ENCODE results near the gene CRIM1. TPM values are rescaled to one million over a fixed set of nuclear protein-coding genes. Genes with fewer than 3 reads are reported as not detected.

Gene CRIM1
- total RNA-seq, 1 donor from 2014 or later, result 21.7 TPM

DNA sequence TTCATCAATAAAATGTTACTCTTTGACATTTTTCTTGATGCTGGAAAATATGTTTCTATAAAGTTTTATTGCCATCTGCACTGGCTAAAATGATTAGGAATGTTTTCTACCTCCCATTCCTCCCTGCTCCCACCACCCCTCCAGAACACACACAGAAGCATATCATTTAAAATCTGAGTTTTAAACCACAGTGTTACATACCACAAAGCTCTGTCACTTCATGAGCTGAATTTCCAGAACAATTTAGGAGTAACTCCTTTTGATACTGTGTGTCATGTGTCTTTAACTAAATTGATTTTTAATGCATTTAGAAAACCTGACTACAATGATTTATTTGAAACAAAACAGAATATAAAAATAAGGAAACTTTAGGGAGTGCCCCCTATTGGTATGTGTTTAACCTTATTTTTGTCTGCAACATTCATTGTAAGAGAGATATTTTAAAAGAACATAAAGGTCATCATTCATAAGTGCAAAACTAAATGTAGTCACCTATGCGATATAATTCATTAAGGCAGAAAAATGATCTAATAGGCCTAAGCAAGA lies 190.4 kb downstream of the CRIM1 start:
- intact Hi-C loops (cut with DNase I), result no loop called here
- DNase-seq (ENCODE audit: missing footprints), result no peak
- ATAC-seq, result no peak

DNA sequence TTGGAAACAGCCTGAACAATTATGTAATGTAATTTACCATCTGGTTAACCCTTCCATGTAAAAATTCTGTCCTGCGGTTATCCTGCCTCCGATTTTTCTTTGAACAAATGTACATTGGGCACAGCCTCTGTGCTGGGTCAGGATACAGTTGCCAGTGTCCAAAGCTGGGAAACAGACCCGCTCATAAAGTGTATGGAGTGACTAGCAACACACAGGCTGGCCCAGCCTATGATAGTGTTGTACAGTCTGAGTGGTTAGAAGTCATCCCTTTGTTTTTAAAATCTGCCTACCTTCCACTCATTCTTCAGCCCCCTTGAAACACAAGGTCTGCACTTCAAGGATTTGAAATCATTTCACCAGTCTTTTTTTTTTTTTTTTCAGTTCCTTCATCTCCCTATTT lies 192.3 kb downstream of the CRIM1 start:
- intact Hi-C loops (cut with DNase I), result no loop called here
- DNase-seq (ENCODE audit: missing footprints), result no peak
- no peak for ATAC-seq

DNA sequence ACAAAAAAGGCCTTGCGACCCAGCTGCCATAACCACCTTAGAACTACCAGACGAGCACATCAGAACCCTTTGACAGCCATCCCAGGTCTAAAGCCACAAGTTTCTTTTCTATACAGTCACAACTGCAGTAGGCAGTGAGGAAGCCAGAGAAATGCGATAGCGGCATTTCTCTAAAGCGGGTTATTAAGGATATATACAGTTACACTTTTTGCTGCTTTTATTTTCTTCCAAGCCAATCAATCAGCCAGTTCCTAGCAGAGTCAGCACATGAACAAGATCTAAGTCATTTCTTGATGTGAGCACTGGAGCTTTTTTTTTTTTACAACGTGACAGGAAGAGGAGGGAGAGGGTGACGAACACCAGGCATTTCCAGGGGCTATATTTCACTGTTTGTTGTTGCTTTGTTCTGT lies 193.6 kb downstream of the CRIM1 start:
- DNase-seq (ENCODE audit: missing footprints), result no peak
- no peak for ATAC-seq
- intact Hi-C loops (cut with DNase I), result no loop called here

DNA sequence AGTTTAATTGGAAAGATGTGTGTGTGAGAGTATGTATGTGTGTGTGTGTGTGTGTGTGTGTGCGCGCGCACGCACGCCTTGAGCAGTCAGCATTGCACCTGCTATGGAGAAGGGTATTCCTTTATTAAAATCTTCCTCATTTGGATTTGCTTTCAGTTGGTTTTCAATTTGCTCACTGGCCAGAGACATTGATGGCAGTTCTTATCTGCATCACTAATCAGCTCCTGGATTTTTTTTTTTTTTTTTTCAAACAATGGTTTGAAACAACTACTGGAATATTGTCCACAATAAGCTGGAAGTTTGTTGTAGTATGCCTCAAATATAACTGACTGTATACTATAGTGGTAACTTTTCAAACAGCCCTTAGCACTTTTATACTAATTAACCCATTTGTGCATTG lies 194.4 kb downstream of the CRIM1 start:
- intact Hi-C loops (cut with DNase I), result no loop called here
- DNase-seq (ENCODE audit: missing footprints), result no peak
- no peak for ATAC-seq

DNA sequence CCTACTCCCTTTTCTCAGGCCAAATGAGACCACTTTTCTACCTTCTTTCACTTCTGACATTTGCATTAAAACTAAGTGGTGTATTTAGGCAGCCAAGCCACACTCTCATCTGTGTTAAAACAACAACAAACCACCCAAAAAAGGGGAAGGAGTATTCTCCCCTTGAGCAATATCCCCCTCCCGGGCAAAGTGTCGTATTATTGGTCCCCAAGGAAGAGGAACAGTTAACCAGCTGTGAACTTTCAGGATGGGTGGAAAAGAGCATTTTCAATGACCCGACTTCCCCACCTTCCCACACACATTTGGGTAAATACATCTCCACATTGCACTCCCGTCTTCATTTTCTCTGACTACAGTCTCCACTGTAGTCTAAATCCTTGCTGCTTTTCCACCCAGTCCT lies 198.1 kb downstream of the CRIM1 start:
- DNase-seq (ENCODE audit: missing footprints), result no peak
- intact Hi-C loops (cut with DNase I), result no loop called here
- no peak for ATAC-seq

DNA sequence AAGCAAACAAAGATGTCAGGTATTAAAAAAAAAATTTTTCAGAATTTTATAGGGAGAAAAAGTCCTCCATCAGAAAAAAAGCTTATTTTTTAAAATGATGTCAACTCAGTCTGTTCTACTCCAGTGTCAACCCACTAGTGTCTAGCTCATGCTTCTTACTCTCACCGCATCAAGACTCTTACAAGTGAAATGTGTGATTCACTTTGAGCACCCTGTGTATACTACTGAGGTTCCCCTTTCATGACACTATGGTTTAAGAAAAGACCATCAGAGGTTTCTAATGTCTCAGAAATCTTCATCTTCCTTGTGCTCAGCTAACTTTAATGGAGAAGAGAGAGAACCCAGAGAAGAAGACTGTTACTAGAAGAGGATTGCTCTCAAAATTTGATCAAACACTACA lies 199.0 kb downstream of the CRIM1 start:
- ATAC-seq, result no peak
- intact Hi-C loops (cut with DNase I), result no loop called here

DNA sequence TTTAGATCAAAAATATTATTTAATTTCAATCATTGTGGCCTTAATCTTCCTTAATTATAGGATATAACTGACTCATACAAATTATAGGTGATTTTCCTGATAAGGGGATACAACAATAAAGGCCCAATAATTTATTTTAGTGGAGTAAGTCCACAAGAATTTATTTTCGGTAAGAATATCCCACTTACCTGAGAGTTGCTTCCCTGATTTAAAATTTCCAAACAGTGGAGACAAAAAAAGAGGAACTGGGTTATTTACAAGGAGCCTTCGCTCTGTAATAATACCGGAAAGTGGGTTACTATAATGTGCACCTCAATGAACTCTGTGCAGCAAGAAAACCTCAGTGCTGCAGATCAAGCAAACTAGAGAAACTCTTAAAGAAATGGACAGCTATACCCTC lies 200.2 kb downstream of the CRIM1 start:
- DNase-seq (ENCODE audit: missing footprints) (no peak), ATAC-seq (no peak)
- intact Hi-C loops (cut with DNase I), result no loop called here

More for the DNA sequence above, 199.0 kb downstream of the CRIM1 start:
- DNase-seq (ENCODE audit: missing footprints), result no peak

DNA sequence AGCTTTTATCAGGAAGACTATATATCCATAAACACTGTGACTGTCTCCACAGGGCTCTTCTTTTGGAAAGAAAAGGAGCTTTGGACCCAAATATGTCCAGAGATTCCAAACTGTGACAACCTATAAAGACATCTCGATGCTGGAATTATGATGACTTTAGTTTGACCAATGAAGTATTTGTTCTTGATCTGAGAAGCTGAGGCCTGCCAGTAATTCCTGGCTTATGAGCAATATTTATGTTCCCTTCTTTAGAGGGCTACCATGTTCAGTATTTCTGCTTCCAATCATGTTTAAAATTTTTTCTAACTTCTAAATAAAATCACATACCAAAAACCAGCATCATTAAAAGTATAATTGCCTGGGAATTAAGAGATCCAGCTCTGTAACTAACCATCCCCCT lies 201.3 kb downstream of the CRIM1 start:
- no peak for DNase-seq (ENCODE audit: missing footprints)
- no peak for ATAC-seq
- intact Hi-C loops (cut with DNase I), result no loop called here

DNA sequence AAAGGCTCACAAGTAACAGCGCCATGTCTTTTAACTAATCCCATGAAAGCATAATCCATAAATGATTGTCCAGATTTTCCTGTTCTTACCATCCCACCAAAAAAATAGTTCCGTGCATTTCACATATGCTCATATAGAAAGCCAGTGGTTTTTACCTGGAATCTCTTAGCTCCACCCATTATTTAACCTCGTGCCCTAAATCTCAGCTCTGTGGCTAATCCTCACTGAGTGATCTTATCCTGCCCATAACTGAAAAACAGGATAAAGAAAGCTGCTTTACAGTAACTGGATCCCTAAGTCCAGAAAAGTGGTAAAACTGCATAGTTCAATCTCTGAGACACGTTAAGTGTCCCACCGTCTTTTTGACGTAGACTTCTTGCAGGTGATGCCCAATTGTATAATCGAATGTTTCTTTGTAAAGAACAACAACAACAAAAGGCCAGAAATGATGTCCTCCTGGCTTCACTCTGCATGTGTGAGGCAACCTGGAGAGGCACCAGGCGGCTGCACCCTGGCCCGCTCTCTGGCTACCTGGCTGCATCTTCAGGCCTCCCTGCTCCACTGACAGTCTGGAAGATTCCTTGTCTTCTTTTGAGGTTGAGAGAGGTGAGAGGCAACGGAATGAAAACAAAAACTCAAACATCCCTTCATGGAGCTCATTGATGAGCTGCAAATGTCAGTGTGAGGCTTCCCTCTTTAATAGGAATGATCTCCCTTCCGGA lies 203.8 kb downstream of the CRIM1 start:
- intact Hi-C loops (cut with DNase I), result no loop called here
- ATAC-seq, result no peak
- DNase-seq (ENCODE audit: missing footprints), result no peak

DNA sequence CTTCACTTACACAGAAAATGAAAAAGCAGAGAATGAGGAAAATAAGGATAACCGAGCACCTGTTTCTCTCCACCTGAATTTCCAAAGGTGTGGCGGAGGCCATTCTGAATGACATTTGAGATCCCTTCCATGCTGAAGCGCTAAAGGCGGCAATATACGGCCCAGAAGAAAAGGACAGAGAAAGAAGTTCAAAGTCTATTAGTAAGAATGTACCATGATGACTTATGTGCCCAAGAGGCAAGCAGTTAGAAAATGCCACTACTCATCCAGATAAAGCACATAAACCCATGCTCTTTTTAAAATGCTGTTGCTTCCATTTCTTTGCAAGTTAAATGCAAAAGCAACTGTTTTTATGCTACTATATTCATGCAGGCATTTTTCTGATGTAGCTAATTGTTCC lies 205.1 kb downstream of the CRIM1 start:
- ATAC-seq, result no peak
- DNase-seq (ENCODE audit: missing footprints), result no peak
- intact Hi-C loops (cut with DNase I), result no loop called here

DNA sequence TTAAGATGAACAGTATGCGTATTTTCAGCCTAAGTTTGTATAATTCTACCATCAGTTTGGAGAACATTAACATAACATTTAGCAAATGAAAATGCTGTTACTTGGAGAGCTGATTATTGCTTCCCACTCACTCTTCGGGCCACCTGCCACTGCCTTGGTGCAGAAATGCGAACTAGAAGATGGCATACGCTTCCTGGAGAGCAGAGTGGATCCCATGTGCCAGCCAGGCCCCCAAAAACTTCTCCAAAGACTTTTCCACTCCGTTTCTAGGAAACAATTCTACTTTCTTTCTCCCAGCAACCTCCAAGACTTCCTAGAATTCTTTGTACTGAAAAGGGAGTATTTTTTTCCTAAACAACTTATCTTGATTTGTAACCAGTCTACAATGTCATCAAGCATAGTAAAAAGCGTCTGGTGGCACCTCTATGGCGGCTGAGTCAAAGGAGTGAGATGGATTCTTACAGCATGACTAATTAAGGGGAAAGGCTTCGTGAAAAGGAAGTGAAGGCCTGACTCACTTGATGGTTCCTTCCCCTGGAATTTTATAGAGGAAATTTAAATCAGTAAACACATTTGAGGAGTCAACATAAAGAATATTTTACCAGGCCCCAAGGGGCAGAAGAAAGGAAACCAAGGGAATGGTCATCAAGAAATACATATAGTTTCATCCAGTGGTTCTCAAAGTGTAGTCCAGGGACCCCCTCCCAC lies 205.8 kb downstream of the CRIM1 start:
- ATAC-seq (no peak), DNase-seq (ENCODE audit: missing footprints) (no peak)

DNA sequence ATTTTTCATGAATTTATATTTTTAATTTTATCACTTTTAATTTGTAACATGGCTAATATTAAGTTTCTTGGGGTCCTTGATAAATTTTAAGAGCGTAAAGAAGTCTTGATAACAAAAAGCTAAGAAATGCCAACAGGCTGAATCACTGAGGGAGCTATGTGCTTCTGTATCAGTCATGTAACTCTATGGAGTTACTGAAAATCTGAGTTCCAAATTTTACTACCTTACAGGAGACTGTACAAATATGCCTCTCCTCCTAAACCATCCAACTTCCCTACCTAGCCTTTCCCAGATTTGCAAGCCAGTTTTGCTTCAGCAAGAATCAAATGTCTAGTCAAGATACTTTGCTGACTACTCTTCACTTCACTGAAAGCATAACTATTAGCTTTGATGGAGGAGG lies 206.7 kb downstream of the CRIM1 start:
- ATAC-seq (no peak), DNase-seq (ENCODE audit: missing footprints) (no peak)
- intact Hi-C loops (cut with DNase I), result no loop called here

More for the DNA sequence above, 205.8 kb downstream of the CRIM1 start:
- intact Hi-C loops (cut with DNase I), result no loop called here

DNA sequence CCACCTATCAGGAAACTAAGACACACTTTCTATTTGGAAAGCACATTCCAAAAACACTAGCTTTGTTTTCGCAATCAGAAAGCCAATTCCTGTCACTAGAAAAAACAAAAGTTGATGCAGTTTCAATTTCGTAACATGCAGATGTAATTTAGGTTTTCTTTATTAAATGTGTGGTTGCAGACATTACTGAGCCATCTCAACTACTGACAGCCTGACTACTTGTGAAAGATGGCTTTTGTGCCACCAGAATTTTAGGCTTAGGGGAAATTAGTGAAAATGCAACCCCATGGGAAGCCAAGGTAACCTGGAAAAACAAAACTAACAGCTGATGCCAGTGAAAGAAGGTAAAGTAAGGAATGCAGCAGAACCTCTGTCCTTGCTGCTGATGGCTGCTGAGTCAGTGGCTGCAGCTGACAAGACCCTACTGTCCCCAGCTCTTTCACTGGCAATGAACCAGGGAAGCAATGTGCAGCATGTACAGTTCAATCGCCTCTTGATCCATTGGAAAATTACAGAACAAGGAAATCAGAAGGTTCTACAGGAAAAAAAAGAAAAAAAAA lies 207.5 kb downstream of the CRIM1 start:
- intact Hi-C loops (cut with DNase I), result no loop called here
- DNase-seq (ENCODE audit: missing footprints) (no peak), ATAC-seq (no peak)

DNA sequence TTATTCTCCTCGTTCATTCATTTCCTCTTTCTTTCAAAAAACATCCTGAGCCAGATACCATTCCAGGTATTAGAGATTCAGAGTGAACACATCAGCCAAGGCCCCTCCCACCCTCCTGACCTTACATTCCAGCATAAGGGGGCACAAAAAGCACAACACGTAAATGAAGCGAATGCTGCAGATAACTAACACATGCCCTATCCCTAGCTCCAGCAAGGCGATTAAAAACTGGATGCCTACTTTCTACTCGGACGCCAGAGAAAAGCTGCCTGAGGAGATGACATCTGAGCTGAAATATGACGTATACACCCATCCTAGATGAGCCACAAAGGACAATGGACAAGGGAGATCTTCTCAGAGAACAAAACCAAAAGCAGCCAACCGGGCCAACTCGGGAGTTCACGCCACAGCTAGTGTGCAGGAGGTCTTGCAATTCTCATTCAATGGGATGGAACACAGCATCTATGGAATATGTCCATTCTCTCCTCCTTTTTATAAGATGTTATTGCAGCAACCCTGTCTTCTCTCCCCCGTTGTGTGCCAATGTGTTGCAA lies 208.9 kb downstream of the CRIM1 start:
- ATAC-seq (no peak), DNase-seq (ENCODE audit: missing footprints) (no peak)
- intact Hi-C loops (cut with DNase I), result no loop called here

DNA sequence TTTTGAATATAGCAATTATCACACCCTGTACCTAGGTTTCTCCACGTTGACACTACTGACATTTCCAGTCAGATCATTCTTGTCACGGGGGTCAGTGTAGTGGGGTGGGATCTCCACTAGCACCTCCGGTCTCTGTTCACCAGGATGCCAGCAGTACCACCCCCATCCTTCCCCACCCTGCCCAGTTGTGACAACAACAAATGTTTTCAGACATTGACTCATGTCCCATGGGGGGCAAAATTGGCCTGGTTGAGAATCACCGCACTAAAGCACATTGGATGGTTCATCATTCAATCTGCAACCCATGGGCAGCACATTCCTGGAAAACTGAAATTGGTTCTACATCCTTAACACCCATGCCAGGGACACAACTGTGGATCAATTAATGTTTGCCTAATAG lies 210.1 kb downstream of the CRIM1 start:
- no peak for ATAC-seq
- intact Hi-C loops (cut with DNase I), result no loop called here
- no peak for DNase-seq (ENCODE audit: missing footprints)

DNA sequence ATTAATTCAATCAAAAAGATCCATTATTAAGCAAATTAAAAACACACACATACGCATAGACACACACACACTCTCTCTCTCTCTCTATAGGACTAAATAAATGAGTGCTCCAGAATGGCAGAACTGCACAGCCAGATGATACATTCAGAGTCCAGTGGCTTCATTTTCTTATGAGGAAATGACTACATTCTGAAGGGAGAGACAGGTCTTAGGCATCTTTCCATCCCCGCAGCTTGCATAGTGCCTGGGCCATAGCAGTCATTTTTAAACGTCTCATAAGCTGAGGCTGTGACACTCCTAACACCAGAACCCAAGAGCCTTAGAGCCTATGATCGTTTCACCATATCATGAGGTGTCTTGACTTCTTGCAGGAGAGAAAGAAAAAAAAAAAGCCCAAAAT lies 211.3 kb downstream of the CRIM1 start:
- DNase-seq (ENCODE audit: missing footprints), result no peak
- intact Hi-C loops (cut with DNase I), result no loop called here
- no peak for ATAC-seq

DNA sequence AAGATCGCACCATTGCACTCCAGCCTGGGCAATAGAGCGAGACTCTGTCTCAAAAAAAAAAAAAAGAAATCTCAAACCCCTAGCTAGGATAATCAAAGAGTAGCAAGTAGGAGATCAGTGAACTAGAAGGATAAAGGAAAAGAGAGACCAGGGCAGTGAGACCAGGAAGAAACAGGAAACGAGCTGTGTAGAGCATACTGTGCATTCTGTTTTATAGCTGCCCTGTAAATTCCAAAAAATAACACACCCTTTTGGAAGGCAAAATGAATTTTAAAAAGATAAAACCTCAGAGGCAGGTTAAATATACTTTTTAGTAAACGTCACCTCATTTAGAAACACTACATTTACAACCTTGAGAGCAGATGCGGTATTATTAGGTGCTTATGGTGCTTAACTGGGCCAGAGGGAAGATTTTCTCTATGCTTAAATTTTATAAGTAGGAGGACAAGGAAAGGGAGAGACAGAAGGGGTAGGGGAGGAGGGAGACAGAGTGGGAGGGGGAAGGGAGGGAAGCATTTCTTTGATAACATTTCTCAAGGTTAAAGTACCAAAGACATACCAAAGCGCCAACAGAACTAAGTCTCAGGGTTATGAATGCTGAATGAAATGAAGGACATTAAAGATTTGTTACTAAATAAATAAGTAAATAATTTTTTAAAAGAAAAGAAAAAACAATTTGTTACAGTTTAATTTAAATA lies 212.3 kb downstream of the CRIM1 start:
- DNase-seq (ENCODE audit: missing footprints) (no peak), ATAC-seq (no peak)
- intact Hi-C loops (cut with DNase I), result no loop called here

DNA sequence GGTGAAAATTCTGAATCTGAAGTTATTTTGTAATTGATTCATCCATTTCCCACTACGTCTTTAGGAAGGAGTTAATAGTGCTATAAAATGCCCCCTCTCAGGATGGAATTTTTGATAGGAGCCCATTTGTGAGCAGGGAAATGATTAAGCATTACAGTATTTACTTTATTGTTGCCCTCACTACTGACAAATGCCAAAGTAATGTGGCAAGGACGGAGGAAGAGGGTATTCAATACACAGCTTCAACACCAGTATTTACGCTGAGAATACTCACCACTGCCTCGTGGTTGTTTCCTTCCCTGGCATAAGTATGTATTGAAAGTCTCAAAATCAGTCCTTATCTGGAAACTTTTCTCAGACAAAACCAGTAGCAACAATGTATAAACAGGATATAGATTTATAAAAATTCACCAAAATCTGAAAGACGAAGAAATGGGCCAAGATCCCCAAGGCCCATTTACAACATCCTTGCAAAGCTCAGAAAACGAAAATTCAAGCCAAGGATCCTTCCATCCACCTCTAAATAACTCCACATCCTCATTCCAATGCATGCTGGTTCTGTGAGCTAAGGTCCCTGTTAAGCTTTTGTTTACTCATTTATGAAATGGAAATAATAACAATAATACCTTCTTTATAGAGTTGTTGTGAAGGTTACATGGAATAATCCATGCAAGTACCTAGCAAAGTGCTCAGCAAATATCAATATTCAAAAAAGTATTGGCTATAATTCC lies 213.1 kb downstream of the CRIM1 start:
- intact Hi-C loops (cut with DNase I), result no loop called here
- ATAC-seq (no peak), DNase-seq (ENCODE audit: missing footprints) (no peak)

All from Right ventricle myocardium inferior (tissue), 1 donor.